Type B pancreatic cell (in vitro differentiated cells): Measurements from ENCODE around the gene SCAPER. TPM values are rescaled to one million over a fixed set of nuclear protein-coding genes. Genes with fewer than 3 reads are reported as not detected.

ENCODE experiments used
- DNase-seq: peaks from one replicate; pipeline ENCODE4 v3.0.0; 2021; ENCODE audit warnings: mixed read lengths; ENCODE audit not compliant: unreplicated experiment; ENCODE audit errors: extremely low spot score
- H3K27ac Mint-ChIP-seq: 2 replicates; pipeline ENCODE4 v1.8.0; 2021; ENCODE audit warnings: mild to moderate bottlenecking, mixed read lengths
- H3K27me3 Mint-ChIP-seq: 2 replicates; pipeline ENCODE4 v1.8.0; 2021; ENCODE audit warnings: mixed read lengths
- H3K36me3 Mint-ChIP-seq: 2 replicates; pipeline ENCODE4 v1.8.0; 2021; ENCODE audit warnings: mixed read lengths
- H3K4me1 Mint-ChIP-seq: one replicate; pipeline ENCODE4 v1.8.0; 2021; ENCODE audit warnings: mixed read lengths; ENCODE audit not compliant: unreplicated experiment
- H3K4me3 Mint-ChIP-seq: 2 replicates; pipeline ENCODE4 v1.8.0; 2021; ENCODE audit warnings: mild to moderate bottlenecking, mixed read lengths
- H3K9me3 Mint-ChIP-seq: 2 replicates; pipeline ENCODE4 v1.8.0; 2021; ENCODE audit warnings: mixed read lengths
- CTCF ChIP-seq: fragments of 200-600 bp; sonication (generic); conservative IDR thresholded peaks from 2 replicates; pipeline ENCODE4 v1.5.0; 2021; ENCODE audit warnings: antibody characterized with exemption, mild to moderate bottlenecking
- total RNA-seq: library from RNA; stranded (reverse); gene quantifications from 2 replicates; pipeline ENCODE4 v1.2.1, GENCODE V29; 2021; ENCODE audit warnings: low replicate concordance

SCAPER gene
- total RNA-seq, 1 donor from 2014 or later = 26.6 TPM

GRCh38 chr15:76468722-76469121 lies 436.4 kb downstream of the SCAPER start:
- Mint-ChIP-seq H3K4me3 (no peak overlapping the region), H3K4me1 (no peaks in the 10 kb centered on the region), H3K27me3 (no peaks in the 10 kb centered on the region), H3K27ac (no peak overlapping the region), H3K36me3 (peaks cover 32% of the 10 kb centered on the region), H3K9me3 (peaks cover 13% of the 10 kb centered on the region)
- no peak for TF ChIP-seq CTCF
- DNase-seq = no peak

GRCh38 chr15:76467136-76467535 lies 438.0 kb downstream of the SCAPER start:
- H3K9me3 Mint-ChIP-seq = peaks cover 13% of the 10 kb centered on the region
- no peak for DNase-seq
- peaks cover 34% of the 10 kb centered on the region for H3K36me3 Mint-ChIP-seq
- TF ChIP-seq CTCF = no peak
- no peak overlapping the region for H3K27ac Mint-ChIP-seq
- no peaks in the 10 kb centered on the region for H3K4me1 Mint-ChIP-seq
- H3K27me3 Mint-ChIP-seq = no peaks in the 10 kb centered on the region
- no peak overlapping the region for H3K4me3 Mint-ChIP-seq

GRCh38 chr15:76465728-76466127 lies 439.4 kb downstream of the SCAPER start:
- TF ChIP-seq CTCF = no peak
- Mint-ChIP-seq H3K9me3 (peaks cover 17% of the 10 kb centered on the region), H3K27me3 (no peaks in the 10 kb centered on the region), H3K4me3 (no peak overlapping the region), H3K4me1 (no peaks in the 10 kb centered on the region), H3K36me3 (peaks cover 40% of the 10 kb centered on the region), H3K27ac (no peak overlapping the region)
- DNase-seq = no peak

- DNase-seq = no peak
- no peak overlapping the region for H3K4me3 Mint-ChIP-seq
- no peaks in the 10 kb centered on the region for H3K4me1 Mint-ChIP-seq
- H3K36me3 Mint-ChIP-seq = peaks cover 36% of the 10 kb centered on the region
- peaks cover 20% of the 10 kb centered on the region for H3K9me3 Mint-ChIP-seq
- TF ChIP-seq CTCF = no peak
- no peaks in the 10 kb centered on the region for H3K27me3 Mint-ChIP-seq
- H3K27ac Mint-ChIP-seq = no peak overlapping the region
Measured at GRCh38 chr15:76464247-76464646, 440.9 kb downstream of the SCAPER start.

- H3K27ac Mint-ChIP-seq = no peak overlapping the region
- peaks cover 22% of the 10 kb centered on the region for H3K36me3 Mint-ChIP-seq
- no peaks in the 10 kb centered on the region for H3K27me3 Mint-ChIP-seq
- H3K9me3 Mint-ChIP-seq = peaks cover 9% of the 10 kb centered on the region
- DNase-seq = no peak
- no peak overlapping the region for H3K4me3 Mint-ChIP-seq
- TF ChIP-seq CTCF = no peak
- H3K4me1 Mint-ChIP-seq = no peaks in the 10 kb centered on the region
Measured at GRCh38 chr15:76460871-76461270, 444.3 kb downstream of the SCAPER start.

GRCh38 chr15:76460347-76460746 lies 444.8 kb downstream of the SCAPER start:
- no peaks in the 10 kb centered on the region for H3K27me3 Mint-ChIP-seq
- no peak for TF ChIP-seq CTCF
- no peak for DNase-seq
- no peak overlapping the region for H3K4me3 Mint-ChIP-seq
- H3K36me3 Mint-ChIP-seq = peaks cover 17% of the 10 kb centered on the region
- H3K4me1 Mint-ChIP-seq = no peaks in the 10 kb centered on the region
- no peak overlapping the region for H3K27ac Mint-ChIP-seq
- H3K9me3 Mint-ChIP-seq = peaks cover 7% of the 10 kb centered on the region
